ENCODE results near the gene RAD51B. TPM values are rescaled to one million over a fixed set of nuclear protein-coding genes. Genes with fewer than 3 reads are reported as not detected.

RAD51B gene
- total RNA-seq, 1 experiment from 2014 or later, result 10.8 TPM

- Histone ChIP-seq H3K27ac (ENCODE audit: low read length) (peak overlapping the region; percentile 96), H3K9me2 (replicated peaks; ENCODE audit: low read length) (no peaks in the 10 kb centered on the region), H2AFZ (ENCODE audit: low read length) (peak overlapping the region; percentile 66), H3K27me3 (ENCODE audit: low read length) (no peaks in the 10 kb centered on the region), H3K4me1 (ENCODE audit: insufficient read depth, low read length) (peaks cover 65% of the 10 kb centered on the region), H3K4me2 (ENCODE audit: low read length) (peak overlapping the region; percentile 67), H3K4me3 (ENCODE audit: low read length) (no peak overlapping the region), H3K79me2 (ENCODE audit: low read length) (no peaks in the 10 kb centered on the region), H3F3A (ENCODE audit: low read length, unreplicated experiment) (peaks cover 8% of the 10 kb centered on the region), H3K36me3 (ENCODE audit: low read depth, low read length) (0 out of 2 replicates have a peak, but pooled peaks cover 4% of the 10 kb centered on the region), H4K20me1 (ENCODE audit: low read length) (no peaks in the 10 kb centered on the region), H3K9me3 (ENCODE audit: low read length) (no peaks in the 10 kb centered on the region; the same call in 1 of the 2 replicates), H3K9ac (ENCODE audit: low read length) (peak overlapping the region; percentile 79)
- CTCF ChIA-PET, result interaction anchor here (0.5 to 1.0 kb wide), 11 partner anchors 19 to 598 kb away, joined by 3 to 9 read pairs (median 4); no protein-coding TSS in a partner anchor
- POLR2A ChIA-PET (ENCODE audit: unreplicated experiment), result interaction anchor here (0.6 to 1.3 kb wide), 13 partner anchors 12 to 428 kb away, joined by 3 to 55 read pairs (median 7); partner anchors contain the start of gene ZFP36L1
- ATAC-seq (no peak), DNase-seq (peak; percentile 21)
- intact Hi-C loops (cut with micrococcal nuclease), result loop anchor here (1.0 to 2.0 kb wide), 5 partner anchors 137 to 428 kb away; no protein-coding TSS in a partner anchor
- TF ChIP-seq CTCF (conservative IDR thresholded peaks at IDR 0.05; ENCODE audit: low read depth, low read length) (no peak), EZH2phosphoT487 (IDR thresholded peaks at IDR 0.05; ENCODE audit: borderline replicate concordance, low read length) (no peak), EZH2 (IDR thresholded peaks at IDR 0.05; ENCODE audit: low read length, unreplicated experiment) (no peak)
- TSS peak; percentile 19 for BruUV-seq (replicated peaks)
Observed at GRCh38 chr14:68683326-68683725, 863.7 kb downstream of the RAD51B start.

GRCh38 chr14:68684466-68685418, 865.2 kb downstream of the RAD51B start:
- H3K4me1 ChIP-seq (ENCODE audit: insufficient read depth, low read length), result peaks cover 75% of the 10 kb centered on the region
- no peaks in the 10 kb centered on the region for H3K27me3 ChIP-seq (ENCODE audit: low read length)
- intact Hi-C loops (cut with micrococcal nuclease), result loop anchor here (1.0 to 2.0 kb wide), 2 partner anchors 96 to 434 kb away; no protein-coding TSS in a partner anchor
- H3K9ac ChIP-seq (ENCODE audit: low read length), result peak overlapping the region; percentile 59; the same call in 1 of the 2 replicates
- H3K27ac ChIP-seq (ENCODE audit: low read length), result peak overlapping the region; percentile 96
- DNase-seq, result no peak
- TF ChIP-seq CTCF (conservative IDR thresholded peaks at IDR 0.05; ENCODE audit: low read depth, low read length) (no peak), EZH2phosphoT487 (IDR thresholded peaks at IDR 0.05; ENCODE audit: borderline replicate concordance, low read length) (no peak), EZH2 (IDR thresholded peaks at IDR 0.05; ENCODE audit: low read length, unreplicated experiment) (no peak)
- H3F3A ChIP-seq (ENCODE audit: low read length, unreplicated experiment), result peaks cover 8% of the 10 kb centered on the region
- 0 out of 2 replicates have a peak, but pooled peaks cover 4% of the 10 kb centered on the region for H3K36me3 ChIP-seq (ENCODE audit: low read depth, low read length)
- H3K9me3 ChIP-seq (ENCODE audit: low read length), result no peaks in the 10 kb centered on the region; the same call in 1 of the 2 replicates
- H2AFZ ChIP-seq (ENCODE audit: low read length), result peak overlapping the region; percentile 48; the same call in 1 of the 2 replicates
- H3K9me2 ChIP-seq (replicated peaks; ENCODE audit: low read length), result no peaks in the 10 kb centered on the region
- ChIA-PET CTCF (interaction anchor here (0.7 kb wide), 1 partner anchor 433 kb away, joined by 3 read pairs; no protein-coding TSS in a partner anchor), POLR2A (ENCODE audit: unreplicated experiment) (interaction anchor here (0.5 to 0.8 kb wide), 4 partner anchors 68 to 293 kb away, joined by 3 to 5 read pairs (median 4); no protein-coding TSS in a partner anchor)
- H3K4me3 ChIP-seq (ENCODE audit: low read length), result no peak overlapping the region
- no TSS peak for BruUV-seq (replicated peaks)
- H3K4me2 ChIP-seq (ENCODE audit: low read length), result peak overlapping the region; percentile 44
- H4K20me1 ChIP-seq (ENCODE audit: low read length), result no peaks in the 10 kb centered on the region
- H3K79me2 ChIP-seq (ENCODE audit: low read length), result no peaks in the 10 kb centered on the region
- no peak for ATAC-seq

All from PC-3 (cell line).